Measurements from ENCODE around the gene NME8. TPM values are rescaled to one million over a fixed set of nuclear protein-coding genes. Genes with fewer than 3 reads are reported as not detected.
"Not testable (repeated sequence)": the region's sequence is repeated elsewhere in the genome, so short reads cannot be mapped to it uniquely, and the experiment has no call there.

NME8 gene
- total RNA-seq (not detected), polyA plus RNA-seq (1 to 10 TPM in 1 of 3 donors, under 1 TPM in 1, not detected in 1; 0.64 to 1.9 TPM)
- long read RNA-seq, donor 1, result 0 reads
- long read RNA-seq, donor 2, result 0 reads
- long read RNA-seq, donor 3, result 0 reads
- long read RNA-seq, donor 4, result 0 reads
- long read RNA-seq, donor 5, result 0 reads
- long read RNA-seq, donor 6, result 0 reads
- long read RNA-seq, donor 7, result 0 reads
- long read RNA-seq, donor 8, result 0 reads
- long read RNA-seq, donor 9, result 0 reads
- long read RNA-seq, donor 10, result 0 reads

GRCh38 chr7:37848297-37848696 lies at the start of gene NME8:
TSS of gene NME8 (plus strand) at chr7:37848597. CDS start at chr7:37850267, 1,670 bp downstream.
- Histone ChIP-seq H3K27ac (no peak within 1 kb of the TSS), H3K27me3 (no peaks in the 10 kb centered on the region), H3K9me3 (replicated peaks in 1 of 3) (no peaks in the 10 kb centered on the region), H3K4me1 (replicated peaks in 1 of 2) (no peaks in the 10 kb centered on the region), H3K36me3 (replicated peaks in 1 of 2) (no peaks in the 10 kb centered on the region), H3K4me3 (no peak within 1 kb of the TSS)
- TF ChIP-seq POLR2A (IDR thresholded peaks at IDR 0.05) (no peak), CTCF (IDR thresholded peaks at IDR 0.05) (no peak)
- intact Hi-C loops (cut with DNase I), result no loop called here
- DNase-seq, result no peak
- WGBS, 4 donors, result 65 to 81% (median 74%) methylated on average over 7 of the region's 7 CpGs

GRCh38 chr7:37806152-37806551 lies 42.2 kb upstream of the NME8 start:
- H3K36me3 ChIP-seq (replicated peaks in 1 of 2), result no peaks in the 10 kb centered on the region
- TF ChIP-seq POLR2A (IDR thresholded peaks at IDR 0.05) (no peak), CTCF (IDR thresholded peaks at IDR 0.05) (no peak)
- intact Hi-C loops (cut with DNase I), result no loop called here
- H3K27ac ChIP-seq, result no peak overlapping the region
- WGBS, 4 donors, result 73 to 83% (median 81%) methylated on average over 2 of the region's 2 CpGs
- H3K27me3 ChIP-seq, result no peaks in the 10 kb centered on the region
- H3K4me3 ChIP-seq, result no peak overlapping the region
- H3K4me1 ChIP-seq (replicated peaks in 1 of 2), result no peaks in the 10 kb centered on the region
- no peak for DNase-seq
- no peaks in the 10 kb centered on the region for H3K9me3 ChIP-seq (replicated peaks in 1 of 3)

- DNase-seq; intact Hi-C loops (cut with DNase I): not testable (repeated sequence)
- 62 to 70% (median 66%) methylated on average over 1 of the region's 1 CpG for WGBS, 4 donors
Measured at GRCh38 chr7:37812161-37812580, 36.2 kb upstream of the NME8 start.

GRCh38 chr7:37815671-37816371 lies 32.6 kb upstream of the NME8 start:
- Histone ChIP-seq H3K4me1 (replicated peaks in 1 of 2) (no peaks in the 10 kb centered on the region), H3K4me3 (no peak overlapping the region), H3K27me3 (no peaks in the 10 kb centered on the region), H3K27ac (no peak overlapping the region), H3K9me3 (replicated peaks in 1 of 3) (peaks cover 0 to 9% (median 0%) of the 10 kb centered on the region in 3 donors), H3K36me3 (replicated peaks in 1 of 2) (no peaks in the 10 kb centered on the region)
- 66 to 86% (median 75%) methylated on average over 2 of the region's 2 CpGs for WGBS, 4 donors
- TF ChIP-seq POLR2A (IDR thresholded peaks at IDR 0.05) (no peak), CTCF (IDR thresholded peaks at IDR 0.05) (no peak)
- no peak for DNase-seq
- intact Hi-C loops (cut with DNase I), result no loop called here

More at GRCh38 chr7:37812161-37812580, 36.2 kb upstream of the NME8 start:
- H3K27ac ChIP-seq; H3K4me3 ChIP-seq; H3K36me3 ChIP-seq (replicated peaks in 1 of 2); H3K27me3 ChIP-seq; H3K9me3 ChIP-seq (replicated peaks in 1 of 3); H3K4me1 ChIP-seq (replicated peaks in 1 of 2): not testable (repeated sequence)
